GM12878 (cell line): ENCODE measurements around the gene NARF. TPM values are rescaled to one million over a fixed set of nuclear protein-coding genes. Genes with fewer than 3 reads are reported as not detected.

Source experiments
- BCLAF1 ChIP-seq: fragments of 450-650 bp; IDR thresholded peaks from 2 replicates; pipeline ENCODE4 v1.6.1; 2017; ENCODE audit warnings: antibody characterized with exemption, mild to moderate bottlenecking, moderate library complexity
- BHLHE40 ChIP-seq, 2 experiments: fragments of 450-650 bp in 1 of 2; IDR thresholded peaks; 2 replicates each; pipeline ENCODE4 v1.6.1; 2011 to 2017; ENCODE audit warnings: low read depth in 2 of 2, borderline replicate concordance in 1 of 2, improper control_type of control experiment in 1 of 2, low read length in 1 of 2, mild to moderate bottlenecking in 1 of 2
- CBX5 ChIP-seq: sonication (generic); IDR thresholded peaks from 2 replicates; pipeline ENCODE4 v1.6.1; 2016; ENCODE audit warnings: low read depth, moderate library complexity, mild to moderate bottlenecking, inconsistent platforms
- EGR1 ChIP-seq, 2 experiments: IDR thresholded peaks; 1 replicate in 1 of 2; 2 replicates in 1 of 2; pipeline ENCODE4 v1.6.1; 2011 to 2012; ENCODE audit warnings: low read depth in 2 of 2, low read length in 2 of 2, borderline replicate concordance in 1 of 2, mild to moderate bottlenecking in 1 of 2, moderate library complexity in 1 of 2
- MTA2 ChIP-seq: fragments of 450-650 bp; IDR thresholded peaks from 2 replicates; pipeline ENCODE4 v1.6.1; 2016; ENCODE audit warnings: low read depth, mild to moderate bottlenecking, moderate library complexity
- PAX8 ChIP-seq: fragments of 450-650 bp; IDR thresholded peaks from 2 replicates; pipeline ENCODE4 v1.6.1; 2017; ENCODE audit warnings: mild to moderate bottlenecking, moderate library complexity
- POLR2AphosphoS5 ChIP-seq: IDR thresholded peaks from 2 replicates; pipeline ENCODE4 v1.6.1; 2011; ENCODE audit warnings: mild to moderate bottlenecking, low read length, inconsistent platforms
- RBBP5 ChIP-seq: fragments of 200-600 bp; sonication (generic); conservative IDR thresholded peaks from 2 replicates; pipeline ENCODE4 v1.6.1; 2016
- STAT1 ChIP-seq: fragments of 450-650 bp; conservative IDR thresholded peaks from 2 replicates; pipeline ENCODE4 v1.6.1; 2014; ENCODE audit warnings: antibody characterized with exemption, mild to moderate bottlenecking
- polyA plus RNA-seq, 11 experiments: library from polyadenylated mRNA; depleted of rRNA in 4 of 11; unstranded in 6 of 11; stranded (reverse) in 5 of 11; fragments of >200 nt; fragmentation: Nextera tagmentation in 4 of 11; fragmentation: Illumina TruSeq in 1 of 11; extraction: Ambion mirVana in 4 of 11; extraction: Trizol in 1 of 11; gene quantifications; 1 replicate in 1 of 11; 2 replicates in 10 of 11; pipeline versions ENCODE4 v1.2.1 to v1.2.3, GENCODE V29; 2011 to 2016; ENCODE audit warnings: inconsistent platforms in 2 of 11, missing spikeins in 2 of 11, low read depth in 1 of 11
- total RNA-seq, 4 experiments: library from RNA; depleted of rRNA in 3 of 4; stranded (reverse); fragments of >200 nt in 3 of 4; fragmentation: Illumina TruSeq in 1 of 4; extraction: Trizol in 1 of 4; gene quantifications; 2 replicates each; pipeline versions ENCODE4 v1.2.1 to v1.2.3, GENCODE V29; 2013 to 2021
- TF ChIP-seq, protein P1 (sequence below): fragments of 150-350 bp; IDR thresholded peaks from 2 replicates; pipeline ENCODE4 v1.6.1; 2014; ENCODE audit warnings: mild to moderate bottlenecking, low read depth, low read length
- TF ChIP-seq, protein P2 (sequence below): IDR thresholded peaks from 2 replicates; pipeline ENCODE4 v1.6.1; 2011; ENCODE audit warnings: borderline replicate concordance, low read depth, mild to moderate bottlenecking, moderate library complexity, low read length; ENCODE audit not compliant: insufficient read depth, poor library complexity, severe bottlenecking

NARF gene
- total and polyA plus RNA-seq, 10 of the 15 experiments (the other 5 are each of a cell fraction or from before 2014, with no cell fraction given), result 16.7 to 126 (median 47.5) TPM

GRCh38 chr17:82415336-82415735, 43.2 kb upstream of the NARF start (continued):
- no peak for TF ChIP-seq BCLAF1
- no peak for TF ChIP-seq MTA2
- no peak for TF ChIP-seq STAT1
- TF ChIP-seq BHLHE40 (IDR thresholded peaks at IDR 0.05; ENCODE audit: borderline replicate concordance in 1 of 2, low read depth in 2 of 2, low read length in 1 of 2), result no peak
- no peak for TF ChIP-seq PAX8
- TF ChIP-seq EGR1 (IDR thresholded peaks at IDR 0.05; ENCODE audit: borderline replicate concordance in 1 of 2, low read depth in 2 of 2, low read length in 2 of 2), result no peak
- TF ChIP-seq, protein P1, sequence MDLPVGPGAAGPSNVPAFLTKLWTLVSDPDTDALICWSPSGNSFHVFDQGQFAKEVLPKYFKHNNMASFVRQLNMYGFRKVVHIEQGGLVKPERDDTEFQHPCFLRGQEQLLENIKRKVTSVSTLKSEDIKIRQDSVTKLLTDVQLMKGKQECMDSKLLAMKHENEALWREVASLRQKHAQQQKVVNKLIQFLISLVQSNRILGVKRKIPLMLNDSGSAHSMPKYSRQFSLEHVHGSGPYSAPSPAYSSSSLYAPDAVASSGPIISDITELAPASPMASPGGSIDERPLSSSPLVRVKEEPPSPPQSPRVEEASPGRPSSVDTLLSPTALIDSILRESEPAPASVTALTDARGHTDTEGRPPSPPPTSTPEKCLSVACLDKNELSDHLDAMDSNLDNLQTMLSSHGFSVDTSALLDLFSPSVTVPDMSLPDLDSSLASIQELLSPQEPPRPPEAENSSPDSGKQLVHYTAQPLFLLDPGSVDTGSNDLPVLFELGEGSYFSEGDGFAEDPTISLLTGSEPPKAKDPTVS, result no peak
- TF ChIP-seq POLR2AphosphoS5, result no peak
- TF ChIP-seq CBX5, result no peak
- TF ChIP-seq, protein P2, sequence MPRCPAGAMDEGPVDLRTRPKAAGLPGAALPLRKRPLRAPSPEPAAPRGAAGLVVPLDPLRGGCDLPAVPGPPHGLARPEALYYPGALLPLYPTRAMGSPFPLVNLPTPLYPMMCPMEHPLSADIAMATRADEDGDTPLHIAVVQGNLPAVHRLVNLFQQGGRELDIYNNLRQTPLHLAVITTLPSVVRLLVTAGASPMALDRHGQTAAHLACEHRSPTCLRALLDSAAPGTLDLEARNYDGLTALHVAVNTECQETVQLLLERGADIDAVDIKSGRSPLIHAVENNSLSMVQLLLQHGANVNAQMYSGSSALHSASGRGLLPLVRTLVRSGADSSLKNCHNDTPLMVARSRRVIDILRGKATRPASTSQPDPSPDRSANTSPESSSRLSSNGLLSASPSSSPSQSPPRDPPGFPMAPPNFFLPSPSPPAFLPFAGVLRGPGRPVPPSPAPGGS, result no peak
- no peak for TF ChIP-seq RBBP5
